Ascending aorta (tissue), 2 donors: ENCODE measurements around the gene MS4A4E. TPM values are rescaled to one million over a fixed set of nuclear protein-coding genes. Genes with fewer than 3 reads are reported as not detected.
"Not testable (repeated sequence)": the region's sequence is repeated elsewhere in the genome, so short reads cannot be mapped to it uniquely, and the experiment has no call there.

Experiments used
- DNase-seq, 2 donors: peaks; one replicate each; pipeline ENCODE4 v3.0.0-alpha.2; 2019; ENCODE audit warnings: low spot score in 2 of 2
- H3K27ac ChIP-seq, 2 donors: fragments of 200-600 bp; sonication (generic); one replicate each; pipeline ENCODE4 v1.5.1; 2016 to 2017; ENCODE audit warnings: mild to moderate bottlenecking in 1 of 2
- H3K27me3 ChIP-seq: fragments of 200-600 bp; sonication (generic); one replicate; pipeline ENCODE4 v1.5.1; 2017
- H3K36me3 ChIP-seq, 2 donors: fragments of 200-600 bp; sonication (generic); one replicate each; pipeline ENCODE4 v1.5.1; 2016
- H3K4me1 ChIP-seq, 2 donors: fragments of 200-600 bp; sonication (generic); one replicate each; pipeline ENCODE4 v1.5.1; 2016 to 2017; ENCODE audit warnings: mild to moderate bottlenecking in 1 of 2
- H3K4me3 ChIP-seq, 2 donors: fragments of 200-600 bp; sonication (generic); one replicate each; pipeline ENCODE4 v1.5.1; 2016 to 2017; ENCODE audit warnings: mild to moderate bottlenecking in 1 of 2
- H3K9me3 ChIP-seq, 2 donors: fragments of 200-600 bp; sonication (generic); one replicate each; pipeline ENCODE4 v1.5.1; 2016
- CTCF ChIP-seq, 3 experiments: fragments of 200-600 bp in 2 of 3; fragments of 450-650 bp in 1 of 3; sonication (generic) in 2 of 3; IDR thresholded peaks; one replicate each; pipeline ENCODE4 v1.5.1; 2016 to 2019; ENCODE audit warnings: antibody characterized with exemption in 3 of 3, mild to moderate bottlenecking in 1 of 3, moderate library complexity in 1 of 3
- intact Hi-C: fragments of 100-400 bp; cut with DNase I; formaldehyde crosslinking; loops from one replicate; pipeline ENCODE4 v1.15.1; 2023
- total RNA-seq: library from RNA; depleted of rRNA; stranded (reverse); fragments of >200 nt; gene quantifications from one replicate; pipeline ENCODE4 v1.1.0, GENCODE V29; 2016

Gene MS4A4E
- total RNA-seq, result 0.75 TPM

DNA sequence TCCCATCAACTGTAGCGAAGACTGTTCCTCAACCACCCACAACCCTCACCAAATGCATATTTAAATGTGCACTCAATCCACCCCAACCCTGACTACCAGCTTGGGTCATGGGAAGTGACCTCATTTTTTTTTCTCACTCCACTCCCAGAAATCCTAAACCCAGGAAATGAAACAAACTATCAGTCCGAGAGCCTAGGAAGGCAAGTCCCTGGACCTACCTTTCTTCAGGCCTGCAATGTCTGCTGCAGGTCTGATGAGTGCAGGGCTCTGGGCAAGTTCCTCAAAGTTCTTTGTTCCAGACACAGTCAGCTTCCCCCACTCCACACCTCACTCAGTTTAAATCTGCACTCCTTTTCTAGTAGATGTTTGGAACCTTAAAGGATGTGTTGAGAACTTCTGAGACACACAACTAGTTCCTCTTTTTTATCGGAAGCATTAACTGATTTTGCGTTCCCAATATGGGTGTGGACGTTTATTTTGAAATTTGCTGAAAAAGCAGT is at the start of gene MS4A4E:
Gene MS4A4E, minus strand, starts transcription at position 398 of the 500 bp plus-strand sequence. CDS start 13,082 bp downstream, outside the sequence.
- no peak within 1 kb of the TSS for H3K27ac ChIP-seq
- H3K4me1 ChIP-seq, result no peaks in the 10 kb centered on the region
- intact Hi-C loops, result no loop called here
- no peaks in the 10 kb centered on the region for H3K9me3 ChIP-seq
- H3K36me3 ChIP-seq, result no peaks in the 10 kb centered on the region
- H3K4me3 ChIP-seq, result no peak within 1 kb of the TSS
- no peak for DNase-seq
- no peaks in the 10 kb centered on the region for H3K27me3 ChIP-seq
- TF ChIP-seq CTCF (IDR thresholded peaks at IDR 0.05), result no peak

GRCh38 chr11:60292145-60292544 is 49.2 kb upstream of the MS4A4E start:
- intact Hi-C loops, result no loop called here
- Histone ChIP-seq H3K9me3 (no peaks in the 10 kb centered on the region), H3K27ac (no peak overlapping the region), H3K4me3 (no peak overlapping the region), H3K4me1 (no peaks in the 10 kb centered on the region), H3K36me3 (no peaks in the 10 kb centered on the region), H3K27me3 (no peaks in the 10 kb centered on the region)
- no peak for TF ChIP-seq CTCF (IDR thresholded peaks at IDR 0.05)
- no peak for DNase-seq

- no peak for TF ChIP-seq CTCF (IDR thresholded peaks at IDR 0.05)
Measured at GRCh38 chr11:60288531-60288930, 45.6 kb upstream of the MS4A4E start.

GRCh38 chr11:60285411-60286126 is 42.6 kb upstream of the MS4A4E start:
- H3K27me3 ChIP-seq, H3K4me3 ChIP-seq, H3K27ac ChIP-seq, DNase-seq, H3K4me1 ChIP-seq, H3K36me3 ChIP-seq, intact Hi-C loops, H3K9me3 ChIP-seq: not testable (repeated sequence)

More at GRCh38 chr11:60288531-60288930, 45.6 kb upstream of the MS4A4E start:
- Histone ChIP-seq H3K9me3 (no peaks in the 10 kb centered on the region), H3K27me3 (no peaks in the 10 kb centered on the region), H3K27ac (no peak overlapping the region), H3K4me1 (no peaks in the 10 kb centered on the region), H3K36me3 (no peaks in the 10 kb centered on the region), H3K4me3 (no peak overlapping the region)
- no peak for DNase-seq
- intact Hi-C loops, result no loop called here

- Histone ChIP-seq H3K9me3 (no peaks in the 10 kb centered on the region), H3K4me3 (no peak overlapping the region), H3K27me3 (no peaks in the 10 kb centered on the region), H3K36me3 (no peaks in the 10 kb centered on the region), H3K4me1 (no peaks in the 10 kb centered on the region), H3K27ac (no peak overlapping the region)
- TF ChIP-seq CTCF (IDR thresholded peaks at IDR 0.05), result no peak
- intact Hi-C loops, result no loop called here
- no peak for DNase-seq
Measured at GRCh38 chr11:60282286-60282685, 39.3 kb upstream of the MS4A4E start.

GRCh38 chr11:60281485-60281884 is 38.5 kb upstream of the MS4A4E start:
- H3K27me3 ChIP-seq, result no peaks in the 10 kb centered on the region
- peak overlapping the region in 1 of 2 donors; percentile 10 for H3K27ac ChIP-seq
- peak overlapping the region in 1 of 2 donors; percentile 5 for H3K4me3 ChIP-seq
- no peak for DNase-seq
- intact Hi-C loops, result no loop called here
- no peak for TF ChIP-seq CTCF (IDR thresholded peaks at IDR 0.05)
- no peaks in the 10 kb centered on the region for H3K36me3 ChIP-seq
- H3K9me3 ChIP-seq, result no peaks in the 10 kb centered on the region
- no peaks in the 10 kb centered on the region for H3K4me1 ChIP-seq
